H1 (cell line): Measurements from ENCODE around the gene SLC48A1. TPM values are rescaled to one million over a fixed set of nuclear protein-coding genes. Genes with fewer than 3 reads are reported as not detected.
"Not testable (repeated sequence)": the region's sequence is repeated elsewhere in the genome, so short reads cannot be mapped to it uniquely, and the experiment has no call there.

ENCODE experiments used
- CTCF ChIA-PET: fragments of 300-600 bp; sonication (Branson Sonifier 250); formaldehyde crosslinking; loops from one replicate; lab custom pipeline; 2021; ENCODE audit not compliant: partially characterized antibody; lab: Charles Lee
- POLR2A ChIA-PET: fragments of 300-600 bp; sonication (Branson Sonifier 250); formaldehyde crosslinking; loops from one replicate; lab custom pipeline; 2021; ENCODE audit warnings: inconsistent platforms; ENCODE audit not compliant: partially characterized antibody; lab: Charles Lee
- DNase-seq, 2 experiments: peaks; one replicate each; pipeline versions ENCODE4 v3.0.0 to v3.0.0-alpha.2; 2010 to 2022; ENCODE audit warnings: low spot score in 2 of 2, low read depth in 1 of 2, mixed read lengths in 1 of 2
- FAIRE-seq: peaks from 2 replicates; lab custom pipeline; 2011; peaks lifted over from hg19 to GRCh38; lab: Jason Lieb, UNC
- H2AFZ ChIP-seq: 2 replicates; pipeline ENCODE4 v1.8.1; 2012; ENCODE audit warnings: low read length, inconsistent platforms
- H2AK5ac ChIP-seq: 2 replicates; pipeline ENCODE4 v1.6.1; 2013; ENCODE audit warnings: low read depth, low read length
- H2BK120ac ChIP-seq: replicated peaks from 2 replicates; pipeline ENCODE3; 2013; ENCODE audit warnings: low read depth, low read length, inconsistent platforms
- H2BK12ac ChIP-seq: 2 replicates; pipeline ENCODE4 v1.6.1; 2013; ENCODE audit warnings: low read depth, low read length
- H2BK15ac ChIP-seq: 2 replicates; pipeline ENCODE4 v1.6.1; 2013; ENCODE audit warnings: low read length
- H2BK20ac ChIP-seq: 2 replicates; pipeline ENCODE4 v1.6.1; 2013; ENCODE audit warnings: low read length
- H2BK5ac ChIP-seq: 2 replicates; pipeline ENCODE4 v1.6.1; 2013; ENCODE audit warnings: low read depth, low read length
- H3K14ac ChIP-seq: 2 replicates; pipeline ENCODE4 v1.6.1; 2013; ENCODE audit warnings: inconsistent platforms; ENCODE audit not compliant: insufficient read length
- H3K18ac ChIP-seq: 2 replicates; pipeline ENCODE4 v1.6.1; 2013; ENCODE audit warnings: low read length; ENCODE audit errors: extremely low read depth
- H3K23ac ChIP-seq: 2 replicates; pipeline ENCODE4 v1.6.1; 2013; ENCODE audit warnings: inconsistent platforms; ENCODE audit not compliant: insufficient read length
- H3K23me2 ChIP-seq: 2 replicates; pipeline ENCODE4 v1.6.1; 2013; ENCODE audit warnings: low read depth, low read length
- H3K27ac ChIP-seq: 2 replicates; pipeline ENCODE4 v1.6.1; 2011; ENCODE audit warnings: low read depth, low read length, inconsistent platforms
- H3K27me3 ChIP-seq, 4 experiments: replicated peaks in 1 of 4; 1 replicate in 1 of 4; 2 replicates in 3 of 4; pipeline versions ENCODE4 v1.6.1 to v1.8.1; 2011 to 2013; ENCODE audit warnings: low read length in 3 of 4, mild to moderate bottlenecking in 3 of 4, inconsistent platforms in 2 of 4, mixed read lengths in 2 of 4, moderate library complexity in 1 of 4; ENCODE audit not compliant: control insufficient read depth in 3 of 4, insufficient read depth in 3 of 4; ENCODE audit errors: extremely low read depth in 1 of 4
- H3K36me3 ChIP-seq, 4 experiments: 2 replicates each; pipeline versions ENCODE4 v1.6.1 to v1.8.1; 2011 to 2013; ENCODE audit warnings: mild to moderate bottlenecking in 4 of 4, low read length in 3 of 4, moderate library complexity in 2 of 4, control low read depth in 1 of 4, inconsistent platforms in 1 of 4; ENCODE audit not compliant: insufficient read depth in 4 of 4, control insufficient read depth in 2 of 4
- H3K4ac ChIP-seq: replicated peaks from 2 replicates; pipeline ENCODE3; 2013; ENCODE audit warnings: low read length, low read depth, mixed read lengths, inconsistent platforms; ENCODE audit not compliant: insufficient read length
- H3K4me1 ChIP-seq, 4 experiments: replicated peaks in 1 of 4; 1 replicate in 1 of 4; 2 replicates in 3 of 4; pipeline versions ENCODE4 v1.6.1 to v1.8.1; 2011 to 2013; ENCODE audit warnings: low read length in 3 of 4, inconsistent platforms in 2 of 4, mixed read lengths in 1 of 4; ENCODE audit not compliant: insufficient read depth in 4 of 4, control insufficient read depth in 3 of 4
- H3K4me2 ChIP-seq, 2 experiments: 2 replicates each; pipeline versions ENCODE4 v1.6.1 to v1.8.1; 2011 to 2013; ENCODE audit warnings: low read depth in 2 of 2, low read length in 2 of 2, control low read depth in 1 of 2, inconsistent platforms in 1 of 2, mild to moderate bottlenecking in 1 of 2; ENCODE audit not compliant: insufficient read depth in 1 of 2
- H3K4me3 ChIP-seq, 4 experiments: fragments of 200-600, 300-600 bp in 1 of 4; sonication (generic), shearing (Covaris generic), sonication (Bioruptor Twin) in 1 of 4; 2 replicates each; pipeline versions ENCODE4 v1.5.1 to v1.8.1; 2011 to 2016; ENCODE audit warnings: low read length in 4 of 4, low read depth in 3 of 4, control low read depth in 2 of 4, inconsistent platforms in 2 of 4, mild to moderate bottlenecking in 2 of 4, mixed read lengths in 1 of 4, moderate library complexity in 1 of 4; ENCODE audit not compliant: insufficient read depth in 2 of 4; ENCODE audit errors: extremely low read depth in 1 of 4
- H3K56ac ChIP-seq: replicated peaks from 2 replicates; pipeline ENCODE3; 2013; ENCODE audit warnings: low read depth, mild to moderate bottlenecking, mixed read lengths, low read length, inconsistent platforms; ENCODE audit not compliant: insufficient read length
- H3K79me1 ChIP-seq: 2 replicates; pipeline ENCODE4 v1.6.1; 2013; ENCODE audit warnings: low read depth, low read length, control low read depth
- H3K79me2 ChIP-seq, 2 experiments: 2 replicates each; pipeline versions ENCODE4 v1.6.1 to v1.8.1; 2012 to 2013; ENCODE audit warnings: low read length in 2 of 2, mild to moderate bottlenecking in 2 of 2, inconsistent platforms in 1 of 2; ENCODE audit not compliant: insufficient read depth in 2 of 2, control insufficient read depth in 1 of 2
- H3K9ac ChIP-seq, 4 experiments: replicated peaks in 1 of 4; 1 replicate in 1 of 4; 2 replicates in 3 of 4; pipeline versions ENCODE4 v1.6.1 to v1.8.1; 2011 to 2013; ENCODE audit warnings: low read depth in 3 of 4, low read length in 3 of 4, control low read depth in 2 of 4, mild to moderate bottlenecking in 2 of 4, moderate library complexity in 2 of 4, inconsistent platforms in 1 of 4; ENCODE audit errors: extremely low read depth in 1 of 4
- H3K9me3 ChIP-seq, 2 experiments: 2 replicates each; pipeline versions ENCODE4 v1.6.1 to v1.8.1; 2012 to 2013; ENCODE audit warnings: mild to moderate bottlenecking in 2 of 2, moderate library complexity in 2 of 2, control low read depth in 1 of 2, inconsistent platforms in 1 of 2, low read depth in 1 of 2, low read length in 1 of 2, mixed read lengths in 1 of 2; ENCODE audit not compliant: insufficient read depth in 2 of 2
- H4K20me1 ChIP-seq, 2 experiments: replicated peaks in 1 of 2; 2 replicates each; pipeline versions ENCODE3 to v1.8.1; 2011 to 2013; ENCODE audit warnings: inconsistent platforms in 2 of 2, low read length in 2 of 2, mild to moderate bottlenecking in 1 of 2; ENCODE audit not compliant: insufficient read depth in 2 of 2, control insufficient read depth in 1 of 2
- H4K5ac ChIP-seq: 2 replicates; pipeline ENCODE4 v1.6.1; 2013; ENCODE audit warnings: low read length, low read depth, mixed read lengths, inconsistent platforms; ENCODE audit not compliant: insufficient read length
- H4K8ac ChIP-seq: 2 replicates; pipeline ENCODE4 v1.8.0; 2013; ENCODE audit warnings: mild to moderate bottlenecking, moderate library complexity, low read length, inconsistent platforms; ENCODE audit not compliant: insufficient read depth; ENCODE audit errors: extremely low read depth
- H4K91ac ChIP-seq: replicated peaks from 2 replicates; pipeline ENCODE3; 2013; ENCODE audit warnings: low read length, mixed read lengths, inconsistent platforms; ENCODE audit not compliant: insufficient read length
- WGBS, 2 experiments: shearing (Covaris generic) in 1 of 2; methylation state at CpG; one replicate each; pipeline versions ENCODE4 v1.1.6 to v1.1.7; 2013 to 2015; ENCODE audit warnings: low lambda C conversion rate in 2 of 2, mixed read lengths in 2 of 2, inconsistent platforms in 1 of 2, low coverage in 1 of 2, missing lambda C conversion rate in 1 of 2; ENCODE audit not compliant: insufficient replicate concordance in 2 of 2, insufficient coverage in 1 of 2, insufficient read length in 1 of 2; ENCODE audit errors: extremely low coverage in 1 of 2, missing lambda C conversion rate in 1 of 2; 5-methylcytosine and 5-hydroxymethylcytosine counted together
- polyA plus RNA-seq, 7 experiments: library from polyadenylated mRNA; depleted of rRNA in 3 of 7; stranded (reverse) in 5 of 7; unstranded in 2 of 7; fragments of >200 nt in 5 of 7; fragments of 200-250 nt in 2 of 7; gene quantifications; 1 replicate in 5 of 7; 2 replicates in 1 of 7; 4 replicates in 1 of 7; pipeline versions ENCODE4 v1.2.1 to v1.2.3, GENCODE V29; 2011 to 2013; ENCODE audit warnings: missing spikeins in 2 of 7, mixed read lengths in 2 of 7
- total RNA-seq: library from RNA; stranded (reverse); fragmentation: NEBNext Ultra II Directional; extraction: Animal tissue kit (Norgen Biotek cat#: 25700); gene quantifications from 2 replicates; pipeline ENCODE4 v1.2.1, GENCODE V29; 2021

Gene SLC48A1
- total and polyA plus RNA-seq, 2 of the 8 experiments (the other 6 are each of a cell fraction or from before 2014, with no cell fraction given), result 9.5 to 14.1 TPM

GRCh38 chr12:47809518-47809917 lies 36.5 kb downstream of the SLC48A1 start:
- not testable (repeated sequence) for H3K4me3 ChIP-seq, H3K36me3 ChIP-seq, H3K18ac ChIP-seq, DNase-seq, H2AFZ ChIP-seq, H2BK12ac ChIP-seq, H3K14ac ChIP-seq, H2AK5ac ChIP-seq, H4K8ac ChIP-seq, H3K23ac ChIP-seq, H2BK120ac ChIP-seq, H2BK5ac ChIP-seq, H3K9ac ChIP-seq, H4K5ac ChIP-seq, H4K91ac ChIP-seq, FAIRE-seq, H2BK20ac ChIP-seq, H3K4ac ChIP-seq, H3K23me2 ChIP-seq, H3K27ac ChIP-seq, H3K56ac ChIP-seq, H2BK15ac ChIP-seq, H3K9me3 ChIP-seq, H3K4me2 ChIP-seq, H3K27me3 ChIP-seq
- Histone ChIP-seq H3K79me2 (peaks cover 0 to 82% of the 10 kb centered on the region in 2 experiments; a peak in 3 of 4 replicates), H4K20me1 (peaks cover 5 to 19% of the 10 kb centered on the region in 2 experiments), H3K79me1 (peaks cover 12% of the 10 kb centered on the region; the same call in 1 of the 2 replicates), H3K4me1 (peaks cover 23 to 55% (median 44%) of the 10 kb centered on the region in 4 experiments)
- ChIA-PET CTCF (interaction anchor here (0.6 to 58.8 kb wide), 9 partner anchors 8 to 266 kb away, joined by 3 to 2001 read pairs (median 16); partner anchors contain the start of gene HDAC7), POLR2A (interaction anchor here (1.9 to 29.3 kb wide), 5 partner anchors 11 to 29 kb away, joined by 6 to 480 read pairs (median 22); partner anchors contain the start of gene HDAC7)
- WGBS, 2 experiments, result 94% methylated on average over 9 of the region's 9 CpGs; no CpG with 5 or more reads in 1 of the 2 experiments
